ENCODE data around the gene ORAI3. TPM values are rescaled to one million over a fixed set of nuclear protein-coding genes. Genes with fewer than 3 reads are reported as not detected.
A peak's percentile ranks its signal among the peaks of the same experiment; 100 is the strongest.

The ORAI3 gene
- total RNA-seq, 1 donor from 2014 or later = 11.8 TPM

GRCh38 chr16:30980434-30980833, 31.6 kb downstream of the ORAI3 start:
- intact Hi-C loops (cut with micrococcal nuclease) = no loop called here
- H3K9me3 Mint-ChIP-seq = no peaks in the 10 kb centered on the region
- H3K4me3 Mint-ChIP-seq = no peak overlapping the region
- no peak overlapping the region for H3K27ac Mint-ChIP-seq
- no peaks in the 10 kb centered on the region for H3K27me3 Mint-ChIP-seq
- peaks cover 3% of the 10 kb centered on the region for H3K4me1 Mint-ChIP-seq
- peaks cover 43% of the 10 kb centered on the region for H3K36me3 Mint-ChIP-seq (ENCODE audit: low read depth)
- DNase-seq = no peak

DNA sequence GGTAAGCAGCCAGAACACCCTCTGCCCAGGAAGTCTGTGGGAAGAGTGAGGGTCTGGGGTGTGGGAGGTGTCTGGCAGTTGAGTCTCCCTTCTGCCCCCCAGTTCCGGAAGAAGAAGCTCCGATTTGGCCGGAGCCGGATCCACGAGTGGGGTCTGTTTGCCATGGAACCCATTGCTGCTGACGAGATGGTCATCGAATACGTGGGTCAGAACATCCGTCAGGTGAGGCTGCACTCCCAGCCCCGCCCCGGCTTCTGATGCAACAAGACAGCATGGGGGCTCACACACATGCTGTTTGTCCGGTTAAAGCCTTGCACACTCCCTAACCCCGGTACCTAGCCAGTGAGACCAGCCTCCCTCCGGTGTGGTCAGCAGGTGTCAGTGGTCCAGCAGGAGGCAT, 32.1 kb downstream of the ORAI3 start:
- Mint-ChIP-seq H3K4me1 (peaks cover 4% of the 10 kb centered on the region), H3K9me3 (no peaks in the 10 kb centered on the region), H3K36me3 (ENCODE audit: low read depth) (peaks cover 37% of the 10 kb centered on the region), H3K27ac (no peak overlapping the region), H3K4me3 (no peak overlapping the region), H3K27me3 (no peaks in the 10 kb centered on the region)
- DNase-seq = no peak
- intact Hi-C loops (cut with micrococcal nuclease) = no loop called here

DNA sequence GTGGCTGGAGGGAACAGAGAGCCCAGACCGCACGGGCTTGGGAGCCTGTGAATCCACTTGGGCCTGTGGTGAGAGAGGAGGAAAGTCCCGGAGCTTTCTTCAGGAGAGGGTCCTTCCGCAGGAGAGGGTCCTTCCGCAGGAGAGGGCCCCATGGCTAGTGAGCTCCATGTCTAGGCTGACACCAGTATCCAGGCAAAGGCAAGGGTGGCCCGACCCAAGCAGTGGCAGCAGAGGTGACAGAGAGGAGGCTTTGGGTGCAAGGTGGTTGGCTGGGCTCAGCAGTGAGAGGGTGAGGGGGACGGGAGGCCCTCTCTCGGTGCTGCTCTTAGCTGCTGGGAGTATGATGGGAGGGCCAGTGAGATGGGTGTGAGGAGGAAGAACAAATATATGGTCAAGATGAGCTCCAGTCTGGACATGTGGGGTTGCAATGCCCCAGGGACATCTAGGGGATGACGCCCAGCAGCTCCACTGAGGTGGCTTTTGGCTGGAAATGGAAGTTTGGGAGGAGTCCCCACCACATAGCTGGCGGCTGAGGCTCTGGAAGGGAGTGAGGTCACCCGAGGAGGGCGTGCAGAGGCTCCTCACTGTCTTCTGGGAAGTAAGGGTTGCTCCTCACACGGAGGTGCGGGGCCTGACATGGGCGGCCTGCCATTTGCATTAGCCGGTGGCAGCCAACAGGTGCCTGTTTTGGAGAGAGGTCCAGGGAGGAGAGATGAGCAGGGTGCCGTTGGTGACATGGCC, 33.9 kb downstream of the ORAI3 start:
- H3K9me3 Mint-ChIP-seq = no peaks in the 10 kb centered on the region
- no peak overlapping the region for H3K4me3 Mint-ChIP-seq
- H3K36me3 Mint-ChIP-seq (ENCODE audit: low read depth) = peaks cover 27% of the 10 kb centered on the region
- intact Hi-C loops (cut with micrococcal nuclease) = no loop called here
- H3K27me3 Mint-ChIP-seq = no peaks in the 10 kb centered on the region
- H3K27ac Mint-ChIP-seq = no peak overlapping the region
- H3K4me1 Mint-ChIP-seq = peaks cover 8% of the 10 kb centered on the region
- no peak for DNase-seq

- H3K4me1 Mint-ChIP-seq = peaks cover 8% of the 10 kb centered on the region
- intact Hi-C loops (cut with micrococcal nuclease) = no loop called here
- no peak overlapping the region for H3K4me3 Mint-ChIP-seq
- no peaks in the 10 kb centered on the region for H3K27me3 Mint-ChIP-seq
- no peak overlapping the region for H3K27ac Mint-ChIP-seq
- H3K36me3 Mint-ChIP-seq (ENCODE audit: low read depth) = peaks cover 27% of the 10 kb centered on the region
- no peaks in the 10 kb centered on the region for H3K9me3 Mint-ChIP-seq
- no peak for DNase-seq
Observed at GRCh38 chr16:30983289-30983889, 34.5 kb downstream of the ORAI3 start.

- intact Hi-C loops (cut with micrococcal nuclease) = loop anchor here (2.0 kb wide), 1 partner anchor 49 kb away; the partner anchor contains the start of gene STX4
- Mint-ChIP-seq H3K4me3 (no peak overlapping the region), H3K4me1 (peaks cover 8% of the 10 kb centered on the region), H3K27ac (no peak overlapping the region), H3K36me3 (ENCODE audit: low read depth) (peaks cover 20% of the 10 kb centered on the region), H3K27me3 (no peaks in the 10 kb centered on the region), H3K9me3 (no peaks in the 10 kb centered on the region)
- DNase-seq = no peak
Observed at GRCh38 chr16:30983898-30984610, 35.2 kb downstream of the ORAI3 start.

DNA sequence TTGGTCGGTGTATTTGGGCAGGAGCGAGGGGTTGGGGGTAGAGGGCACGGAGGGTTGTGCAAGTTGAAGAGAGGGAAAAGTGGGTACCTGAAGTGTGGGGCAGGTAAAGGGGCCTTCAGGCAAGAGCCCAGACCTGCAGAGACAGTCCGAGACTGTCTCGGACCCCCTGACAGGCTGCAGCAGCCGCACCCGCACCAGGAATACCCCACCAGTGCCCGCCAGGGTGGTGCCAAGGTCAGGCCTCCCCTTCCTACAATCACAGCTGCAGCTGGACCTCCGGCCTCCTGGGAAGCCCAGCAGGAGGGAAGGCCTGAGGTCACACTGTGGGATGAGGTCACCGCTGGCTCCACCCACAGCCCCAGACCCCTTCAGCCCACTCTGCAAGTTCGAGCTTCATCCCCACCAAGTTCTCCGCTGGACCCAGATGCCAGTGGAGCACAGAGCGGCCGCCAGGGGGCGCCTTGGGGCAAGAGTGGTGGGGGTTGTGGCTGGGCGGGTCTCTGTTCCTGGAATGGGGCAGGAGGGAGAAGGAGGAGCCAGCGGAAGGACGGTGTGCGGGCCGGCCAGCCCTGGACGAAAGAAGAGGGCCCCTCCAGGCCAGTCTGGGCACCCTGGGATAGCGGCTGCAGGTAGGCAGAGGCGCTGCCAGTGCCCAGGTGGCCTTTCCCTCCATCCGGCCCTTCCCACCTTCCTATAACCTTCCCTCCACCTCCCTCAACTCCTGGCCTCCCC, 36.0 kb downstream of the ORAI3 start, which contains the start of gene HSD3B7:
Gene HSD3B7 (plus strand): TSS at position 539 of the 732 bp plus-strand sequence. CDS start 452 bp downstream, outside the sequence.
- peaks cover 8% of the 10 kb centered on the region for H3K4me1 Mint-ChIP-seq
- no peaks in the 10 kb centered on the region for H3K27me3 Mint-ChIP-seq
- intact Hi-C loops (cut with micrococcal nuclease) = loop anchor here (1.0 to 5.0 kb wide), 3 partner anchors 48 to 457 kb away; partner anchors contain the start of genes STX4 and ZNF843
- H3K9me3 Mint-ChIP-seq = no peaks in the 10 kb centered on the region
- peak; percentile 96 for DNase-seq
- peaks cover 20% of the 10 kb centered on the region for H3K36me3 Mint-ChIP-seq (ENCODE audit: low read depth)
- H3K27ac Mint-ChIP-seq = peak within 1 kb of the TSS; percentile 47
- peak within 1 kb of the TSS; percentile 52 for H3K4me3 Mint-ChIP-seq

DNA sequence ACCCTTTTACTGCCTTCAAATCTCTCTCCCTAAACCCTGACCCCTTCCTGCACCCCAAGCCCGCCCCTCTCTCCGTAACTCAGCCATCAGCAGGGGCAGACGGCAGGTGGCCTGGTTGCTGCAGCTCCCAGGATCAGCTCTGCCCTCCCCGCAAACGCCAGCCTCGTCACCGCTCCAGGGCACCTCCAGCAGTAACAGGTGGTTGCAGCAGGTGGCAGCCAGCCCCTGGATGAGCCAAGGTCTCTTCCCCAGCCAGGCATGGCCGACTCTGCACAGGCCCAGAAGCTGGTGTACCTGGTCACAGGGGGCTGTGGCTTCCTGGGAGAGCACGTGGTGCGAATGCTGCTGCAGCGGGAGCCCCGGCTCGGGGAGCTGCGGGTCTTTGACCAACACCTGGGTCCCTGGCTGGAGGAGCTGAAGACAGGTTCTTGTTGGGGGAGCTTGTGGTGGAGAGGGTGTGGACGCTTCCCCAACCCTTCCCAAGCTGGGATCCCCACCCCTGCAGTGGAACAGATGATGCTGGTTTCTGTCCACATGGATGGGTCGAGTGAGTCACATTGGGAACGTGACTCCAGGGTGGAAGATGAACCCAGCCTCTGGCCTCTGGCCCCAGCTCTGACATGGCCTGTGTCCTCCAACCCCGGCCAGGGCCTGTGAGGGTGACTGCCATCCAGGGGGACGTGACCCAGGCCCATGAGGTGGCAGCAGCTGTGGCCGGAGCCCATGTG, 36.7 kb downstream of the ORAI3 start:
- Mint-ChIP-seq H3K36me3 (ENCODE audit: low read depth) (peaks cover 15% of the 10 kb centered on the region), H3K9me3 (no peaks in the 10 kb centered on the region), H3K4me1 (peaks cover 8% of the 10 kb centered on the region), H3K4me3 (peak overlapping the region; percentile 52), H3K27ac (peak overlapping the region; percentile 47), H3K27me3 (no peaks in the 10 kb centered on the region)
- intact Hi-C loops (cut with micrococcal nuclease) = loop anchor here (1.0 to 5.0 kb wide), 3 partner anchors 47 to 457 kb away; partner anchors contain the start of genes STX4 and ZNF843
- no peak for DNase-seq

DNA sequence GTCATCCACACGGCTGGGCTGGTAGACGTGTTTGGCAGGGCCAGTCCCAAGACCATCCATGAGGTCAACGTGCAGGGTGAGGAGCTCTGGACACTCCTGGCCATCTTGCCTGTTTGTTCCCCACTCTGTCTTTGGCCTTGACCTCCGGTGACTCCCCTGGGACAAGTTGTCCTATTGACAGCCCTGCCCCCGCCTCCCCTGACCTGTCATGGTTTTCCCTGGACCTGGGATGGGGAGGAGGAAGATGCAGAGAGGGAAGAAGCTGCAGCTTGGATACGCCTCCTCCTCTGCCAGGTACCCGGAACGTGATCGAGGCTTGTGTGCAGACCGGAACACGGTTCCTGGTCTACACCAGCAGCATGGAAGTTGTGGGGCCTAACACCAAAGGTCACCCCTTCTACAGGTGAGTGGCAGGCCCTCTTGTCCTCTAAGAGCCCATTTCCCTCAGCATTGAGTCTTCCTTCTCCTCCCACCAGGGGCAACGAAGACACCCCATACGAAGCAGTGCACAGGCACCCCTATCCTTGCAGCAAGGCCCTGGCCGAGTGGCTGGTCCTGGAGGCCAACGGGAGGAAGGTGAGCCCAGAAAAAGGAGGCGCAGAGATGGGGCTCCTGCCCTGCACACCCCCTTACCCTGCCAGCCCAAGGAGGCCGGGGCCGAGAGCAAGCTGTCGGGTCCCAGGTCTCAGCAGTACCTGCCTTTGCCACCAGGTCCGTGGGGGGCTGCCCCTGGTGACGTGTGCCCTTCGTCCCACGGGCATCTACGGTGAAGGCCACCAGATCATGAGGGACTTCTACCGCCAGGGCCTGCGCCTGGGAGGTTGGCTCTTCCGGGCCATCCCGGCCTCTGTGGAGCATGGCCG, 37.5 kb downstream of the ORAI3 start:
- intact Hi-C loops (cut with micrococcal nuclease) = loop anchor here (5.0 kb wide), 1 partner anchor 456 kb away; the partner anchor contains the start of gene ZNF843
- Mint-ChIP-seq H3K36me3 (ENCODE audit: low read depth) (peaks cover 9% of the 10 kb centered on the region), H3K4me1 (peaks cover 8% of the 10 kb centered on the region), H3K27me3 (no peaks in the 10 kb centered on the region), H3K27ac (no peak overlapping the region), H3K4me3 (no peak overlapping the region), H3K9me3 (no peaks in the 10 kb centered on the region)
- no peak for DNase-seq

DNA sequence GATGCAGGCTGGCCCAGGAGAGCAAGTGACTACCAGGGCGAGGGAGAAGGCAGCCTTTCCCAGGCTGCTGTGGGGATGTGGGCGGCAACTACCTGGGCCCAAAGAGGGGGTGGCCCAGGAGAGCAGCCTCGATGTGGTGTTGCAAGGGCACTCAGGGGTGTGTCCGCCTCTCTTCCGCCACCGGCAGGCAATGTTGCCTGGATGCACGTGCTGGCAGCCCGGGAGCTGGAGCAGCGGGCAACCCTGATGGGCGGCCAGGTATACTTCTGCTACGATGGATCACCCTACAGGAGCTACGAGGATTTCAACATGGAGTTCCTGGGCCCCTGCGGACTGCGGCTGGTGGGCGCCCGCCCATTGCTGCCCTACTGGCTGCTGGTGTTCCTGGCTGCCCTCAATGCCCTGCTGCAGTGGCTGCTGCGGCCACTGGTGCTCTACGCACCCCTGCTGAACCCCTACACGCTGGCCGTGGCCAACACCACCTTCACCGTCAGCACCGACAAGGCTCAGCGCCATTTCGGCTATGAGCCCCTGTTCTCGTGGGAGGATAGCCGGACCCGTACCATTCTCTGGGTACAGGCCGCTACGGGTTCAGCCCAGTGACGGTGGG, 38.8 kb downstream of the ORAI3 start:
- H3K36me3 Mint-ChIP-seq (ENCODE audit: low read depth) = peaks cover 5% of the 10 kb centered on the region

DNA sequence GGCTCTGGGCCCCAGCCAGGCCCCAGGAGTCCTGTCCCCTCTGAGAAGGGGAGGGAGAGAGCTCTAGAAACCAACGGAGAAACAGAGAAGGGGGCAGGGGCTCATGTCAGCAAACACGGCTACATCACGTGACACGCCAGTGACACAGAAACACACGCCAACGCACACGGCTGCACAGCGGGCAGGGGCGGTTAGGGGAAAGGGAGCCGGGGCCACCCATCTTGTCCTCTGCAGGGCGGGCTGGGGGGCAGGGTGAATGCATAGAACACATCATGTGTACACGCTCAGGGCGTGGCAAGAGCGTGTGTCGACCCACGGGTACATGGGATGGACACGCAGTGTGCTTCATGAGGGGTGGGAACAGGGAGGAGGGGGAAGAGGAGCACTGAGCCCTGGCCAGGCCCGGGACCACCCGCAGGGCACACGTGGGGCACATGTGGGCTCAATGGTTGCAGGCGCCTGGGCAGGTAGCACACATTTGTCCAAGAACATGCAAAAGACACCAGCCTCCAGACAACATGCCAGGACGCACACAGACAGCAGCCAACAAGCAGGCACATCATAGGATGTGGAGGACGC, 40.7 kb downstream of the ORAI3 start:
- Mint-ChIP-seq H3K4me3 (no peak overlapping the region), H3K36me3 (ENCODE audit: low read depth) (peaks cover 2% of the 10 kb centered on the region), H3K27ac (no peak overlapping the region), H3K4me1 (peaks cover 11% of the 10 kb centered on the region), H3K27me3 (peaks cover 1% of the 10 kb centered on the region), H3K9me3 (no peaks in the 10 kb centered on the region)
- no peak for DNase-seq
- intact Hi-C loops (cut with micrococcal nuclease) = loop anchor here (5.0 kb wide), 1 partner anchor 453 kb away; the partner anchor contains the start of gene ZNF843

More for the DNA sequence above, 38.8 kb downstream of the ORAI3 start:
- Mint-ChIP-seq H3K4me3 (no peak overlapping the region), H3K4me1 (peaks cover 8% of the 10 kb centered on the region), H3K9me3 (no peaks in the 10 kb centered on the region), H3K27me3 (no peaks in the 10 kb centered on the region), H3K27ac (no peak overlapping the region)
- intact Hi-C loops (cut with micrococcal nuclease) = loop anchor here (5.0 kb wide), 1 partner anchor 455 kb away; the partner anchor contains the start of gene ZNF843
- no peak for DNase-seq

DNA sequence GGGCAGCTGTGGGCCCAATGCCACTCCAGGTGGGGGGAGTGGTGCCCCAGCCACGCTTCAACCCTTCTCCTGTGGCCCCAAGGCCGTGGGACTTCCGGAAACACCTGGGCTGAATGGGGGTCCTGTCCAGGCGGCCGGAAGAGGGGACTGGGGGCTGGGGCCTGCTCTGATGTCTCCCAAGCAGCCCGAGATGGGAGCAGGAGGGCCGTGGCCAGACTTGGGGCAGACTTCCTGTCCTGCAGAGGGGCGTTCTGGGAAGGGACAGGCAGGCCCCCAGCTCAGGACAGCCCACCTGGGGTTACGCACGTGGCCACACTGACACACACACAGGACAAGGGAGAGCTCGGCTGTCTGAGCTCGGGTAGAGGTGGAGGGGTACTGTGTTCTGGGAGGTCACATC, 41.2 kb downstream of the ORAI3 start:
- H3K27me3 Mint-ChIP-seq = peaks cover 1% of the 10 kb centered on the region
- no peaks in the 10 kb centered on the region for H3K9me3 Mint-ChIP-seq
- DNase-seq = no peak
- intact Hi-C loops (cut with micrococcal nuclease) = no loop called here
- peaks cover 2% of the 10 kb centered on the region for H3K36me3 Mint-ChIP-seq (ENCODE audit: low read depth)
- no peak overlapping the region for H3K27ac Mint-ChIP-seq
- peaks cover 13% of the 10 kb centered on the region for H3K4me1 Mint-ChIP-seq
- no peak overlapping the region for H3K4me3 Mint-ChIP-seq
